ENCODE measurements around the gene FAM50A. TPM values are rescaled to one million over a fixed set of nuclear protein-coding genes. Genes with fewer than 3 reads are reported as not detected.

FAM50A gene
- total and polyA plus RNA-seq, 2 donors (not counting 1 experiment from before 2014, with no cell fraction given), result 44.5 to 79.8 TPM

DNA sequence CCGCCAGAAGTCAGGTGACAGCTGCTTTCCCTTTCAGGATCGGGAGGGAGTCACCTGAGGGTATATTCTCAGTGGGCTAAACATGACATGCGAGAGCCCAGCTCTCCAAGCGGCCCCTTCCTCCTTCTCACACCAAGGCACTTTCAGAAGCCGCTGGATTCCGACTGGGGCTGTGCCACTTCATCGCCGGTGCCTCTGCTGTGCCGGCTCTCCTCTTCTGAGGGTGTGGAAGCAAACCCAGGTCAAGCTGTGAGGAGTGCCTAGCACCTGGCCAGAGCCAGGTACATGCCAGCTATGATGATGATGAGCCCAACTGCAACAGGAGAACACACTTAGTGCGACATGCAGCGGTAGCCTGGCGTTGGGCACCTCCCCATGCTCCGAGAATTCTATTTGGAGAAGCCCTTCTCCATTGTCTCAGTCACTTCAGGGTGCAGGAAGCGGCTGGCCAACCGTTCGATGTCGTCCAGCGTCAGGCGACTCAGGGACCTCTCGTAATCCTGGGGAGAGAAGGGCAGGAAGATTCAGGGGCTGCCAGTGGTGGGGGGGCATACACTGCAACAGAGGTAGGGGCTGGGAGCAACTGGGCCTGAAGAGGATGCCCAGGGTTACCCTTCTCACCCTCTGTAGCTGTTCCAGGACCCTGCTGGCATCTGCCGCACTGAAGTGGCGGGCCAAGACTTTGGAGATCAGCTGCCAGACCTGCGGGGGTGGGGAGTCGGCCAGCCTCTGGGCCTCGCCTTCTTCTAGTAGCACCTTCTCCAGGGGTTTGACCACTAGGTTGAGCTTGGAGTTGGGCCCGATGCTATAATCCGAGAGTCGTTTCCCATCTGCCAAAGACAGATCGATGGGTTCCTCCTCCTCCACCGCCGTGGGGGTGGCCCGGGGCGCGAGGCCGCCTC, 41.5 kb downstream of the FAM50A start:
- no peaks in the 10 kb centered on the region for H3K9me3 ChIP-seq (ENCODE audit: control extremely low read depth in 1 of 3, control insufficient read depth in 2 of 3, insufficient read depth in 1 of 3, low read length in 2 of 3)
- peaks cover 0 to 13% of the 10 kb centered on the region in 2 experiments for H3K36me3 ChIP-seq (replicated peaks in 1 of 2; ENCODE audit: control extremely low read depth in 1 of 2, control insufficient read depth in 1 of 2, extremely low read depth in 1 of 2, insufficient read depth in 2 of 2, low read length in 1 of 2)
- no peaks in the 10 kb centered on the region for H3K27me3 Mint-ChIP-seq
- H3K4me3 Mint-ChIP-seq, result peak overlapping the region; percentile 64
- no peak for ATAC-seq (ENCODE audit: low read depth)
- H3K27ac ChIP-seq (ENCODE audit: low read length in 2 of 2), result peak overlapping the region in 1 of 2 donors; percentile 55
- H3K4me3 ChIP-seq (ENCODE audit: control extremely low read depth in 1 of 5, extremely low read depth in 1 of 5, insufficient read depth in 1 of 5, low read depth in 2 of 5, low read length in 4 of 5), result peak overlapping the region in 4 of 5 experiments; percentile 47 to 67 (median 60)
- H4K20me1 ChIP-seq (ENCODE audit: control insufficient read depth, insufficient read depth, low read length, poor library complexity, severe bottlenecking), result no peaks in the 10 kb centered on the region
- peak overlapping the region; percentile 38 for H2AFZ ChIP-seq (ENCODE audit: insufficient read depth, low read depth, low read length, poor library complexity, severe bottlenecking)
- no peak overlapping the region for H3K27ac Mint-ChIP-seq
- peaks cover 22% of the 10 kb centered on the region for H3K4me1 Mint-ChIP-seq
- 50% methylated on average over 21 of the region's 35 CpGs for WGBS (ENCODE audit: insufficient coverage)
- CTCF ChIA-PET, result interaction anchor here (1.9 to 2.7 kb wide), 2 partner anchors 42 to 57 kb away, joined by 4 to 12 read pairs; partner anchors contain the start of gene ATP6AP1
- no peak for TF ChIP-seq EZH2 (IDR thresholded peaks at IDR 0.05; ENCODE audit: borderline replicate concordance, insufficient read depth, low read depth, low read length, poor library complexity, severe bottlenecking)
- TF ChIP-seq, protein P1, sequence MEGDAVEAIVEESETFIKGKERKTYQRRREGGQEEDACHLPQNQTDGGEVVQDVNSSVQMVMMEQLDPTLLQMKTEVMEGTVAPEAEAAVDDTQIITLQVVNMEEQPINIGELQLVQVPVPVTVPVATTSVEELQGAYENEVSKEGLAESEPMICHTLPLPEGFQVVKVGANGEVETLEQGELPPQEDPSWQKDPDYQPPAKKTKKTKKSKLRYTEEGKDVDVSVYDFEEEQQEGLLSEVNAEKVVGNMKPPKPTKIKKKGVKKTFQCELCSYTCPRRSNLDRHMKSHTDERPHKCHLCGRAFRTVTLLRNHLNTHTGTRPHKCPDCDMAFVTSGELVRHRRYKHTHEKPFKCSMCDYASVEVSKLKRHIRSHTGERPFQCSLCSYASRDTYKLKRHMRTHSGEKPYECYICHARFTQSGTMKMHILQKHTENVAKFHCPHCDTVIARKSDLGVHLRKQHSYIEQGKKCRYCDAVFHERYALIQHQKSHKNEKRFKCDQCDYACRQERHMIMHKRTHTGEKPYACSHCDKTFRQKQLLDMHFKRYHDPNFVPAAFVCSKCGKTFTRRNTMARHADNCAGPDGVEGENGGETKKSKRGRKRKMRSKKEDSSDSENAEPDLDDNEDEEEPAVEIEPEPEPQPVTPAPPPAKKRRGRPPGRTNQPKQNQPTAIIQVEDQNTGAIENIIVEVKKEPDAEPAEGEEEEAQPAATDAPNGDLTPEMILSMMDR (IDR thresholded peaks at IDR 0.05), result no peak
- H3K79me2 ChIP-seq (ENCODE audit: control insufficient read depth, insufficient read depth, low read length), result peaks cover 20% of the 10 kb centered on the region
- peaks cover 5 to 36% of the 10 kb centered on the region in 2 donors for H3K4me1 ChIP-seq (ENCODE audit: control insufficient read depth in 2 of 2, insufficient read depth in 2 of 2, low read length in 2 of 2)
- intact Hi-C loops (cut with micrococcal nuclease), result no loop called here
- H3K9me3 Mint-ChIP-seq (ENCODE audit: insufficient read depth), result no peaks in the 10 kb centered on the region
- DNase-seq, result no peak
- peak overlapping the region; percentile 68 for H3K9ac ChIP-seq (ENCODE audit: low read length)
- no peaks in the 10 kb centered on the region for H3K27me3 ChIP-seq (replicated peaks in 1 of 4; ENCODE audit: control extremely low read depth in 1 of 4, control insufficient read depth in 3 of 4, insufficient read depth in 4 of 4, low read length in 3 of 4)
- POLR2A ChIA-PET, result interaction anchor here (0.7 kb wide), 1 partner anchor 31 kb away, joined by 4 read pairs; the partner anchor contains the start of gene FAM3A
- H3K4me2 ChIP-seq (replicated peaks; ENCODE audit: low read depth, low read length, poor library complexity, severe bottlenecking), result peak overlapping the region; percentile 82

Data from B cell (primary cell).